Measurements from ENCODE around the gene AZIN2.

GRCh38 chr1:33143176-33143575, 62.2 kb downstream of the AZIN2 start:
- no peak for TF ChIP-seq POLR2A (IDR thresholded peaks at IDR 0.05)
- no peak for TF ChIP-seq CTCF (IDR thresholded peaks at IDR 0.05)
- no peak for TF ChIP-seq EP300 (IDR thresholded peaks at IDR 0.05)

Measured in ovary (tissue), 3 donors.